IMR-90 (cell line): Measurements from ENCODE around the gene SCNM1. TPM values are rescaled to one million over a fixed set of nuclear protein-coding genes. Genes with fewer than 3 reads are reported as not detected.

ENCODE experiments used
- ATAC-seq: fragments of 200-7000 bp; cut with Tn5 transposase; 2 replicates; pipeline ENCODE4 v1.9.1; 2020; ENCODE audit warnings: low read depth, mild to moderate bottlenecking, moderate library complexity
- BruUV-seq: library from RNA; stranded (reverse); fragments of 400-500 nt; replicated peaks from 2 replicates; lab custom pipeline; 2021; lab: Mats Ljungman, UMichigan
- CTCF ChIA-PET: fragments of 300-600 bp; formaldehyde crosslinking; extraction: SDS; loops from one replicate; lab custom pipeline; 2021; ENCODE audit warnings: antibody characterized with exemption; lab: Yijun Ruan, JAX
- POLR2A ChIA-PET: fragments of 300-600 bp; sonication (Branson Sonifier 250); formaldehyde crosslinking; loops from one replicate; lab custom pipeline; 2022; ENCODE audit warnings: antibody characterized with exemption; ENCODE audit not compliant: unreplicated experiment; lab: Charles Lee
- DNase-seq: peaks from one replicate; pipeline ENCODE4 v3.0.0; 2013
- H2AFZ ChIP-seq: replicated peaks from 2 replicates; pipeline ENCODE3; 2013; ENCODE audit warnings: low read length, mild to moderate bottlenecking; ENCODE audit not compliant: poor library complexity
- H2AK5ac ChIP-seq: 2 replicates; pipeline ENCODE4 v1.6.1; 2013; ENCODE audit warnings: low read depth, low read length, inconsistent platforms
- H2AK9ac ChIP-seq: replicated peaks from 2 replicates; pipeline ENCODE3; 2013; ENCODE audit warnings: mild to moderate bottlenecking, low read depth, low read length, moderate library complexity; ENCODE audit not compliant: poor library complexity
- H2BK120ac ChIP-seq: 2 replicates; pipeline ENCODE4 v1.6.1; 2013; ENCODE audit warnings: low read depth, low read length, inconsistent platforms
- H2BK15ac ChIP-seq: 3 replicates; pipeline ENCODE4 v1.6.1; 2013; ENCODE audit warnings: low read depth, low read length, inconsistent platforms
- H2BK20ac ChIP-seq: 2 replicates; pipeline ENCODE4 v1.6.1; 2013; ENCODE audit warnings: low read depth, mild to moderate bottlenecking, inconsistent platforms, low read length, moderate library complexity
- H2BK5ac ChIP-seq: 2 replicates; pipeline ENCODE4 v1.6.1; 2013; ENCODE audit warnings: mild to moderate bottlenecking, low read depth, low read length, inconsistent platforms; ENCODE audit not compliant: poor library complexity, severe bottlenecking
- H3K14ac ChIP-seq: replicated peaks from 2 replicates; pipeline ENCODE4 v1.6.1; 2013; ENCODE audit warnings: low read depth, low read length, inconsistent platforms
- H3K18ac ChIP-seq: 2 replicates; pipeline ENCODE4 v1.6.1; 2013; ENCODE audit warnings: low read depth, low read length, control low read depth
- H3K23ac ChIP-seq: 2 replicates; pipeline ENCODE4 v1.6.1; 2013; ENCODE audit warnings: low read depth, low read length, inconsistent platforms
- H3K27ac ChIP-seq: 2 replicates; pipeline ENCODE4 v1.5.1; 2013; ENCODE audit warnings: mild to moderate bottlenecking, control low read depth, low read length; ENCODE audit not compliant: insufficient read depth
- H3K27me3 ChIP-seq: 2 replicates; pipeline ENCODE4 v1.6.1; 2013; ENCODE audit warnings: low read length; ENCODE audit not compliant: control insufficient read depth, insufficient read depth
- H3K36me3 ChIP-seq: 2 replicates; pipeline ENCODE4 v1.6.1; 2013; ENCODE audit warnings: low read length, mixed read lengths; ENCODE audit not compliant: control insufficient read depth, insufficient read depth
- H3K4ac ChIP-seq: 2 replicates; pipeline ENCODE4 v1.6.1; 2013; ENCODE audit warnings: low read depth, low read length, inconsistent platforms
- H3K4me1 ChIP-seq: 2 replicates; pipeline ENCODE4 v1.6.1; 2013; ENCODE audit warnings: low read length, mixed read lengths; ENCODE audit not compliant: control insufficient read depth, insufficient read depth
- H3K4me2 ChIP-seq: 2 replicates; pipeline ENCODE4 v1.6.1; 2013; ENCODE audit warnings: low read depth, mild to moderate bottlenecking, control low read depth, low read length, moderate library complexity
- H3K4me3 ChIP-seq: 2 replicates; pipeline ENCODE4 v1.5.1; 2013; ENCODE audit warnings: low read depth, mild to moderate bottlenecking, control low read depth, low read length, moderate library complexity; ENCODE audit not compliant: insufficient read depth
- H3K56ac ChIP-seq: 2 replicates; pipeline ENCODE4 v1.6.1; 2013; ENCODE audit warnings: low read length, inconsistent platforms; ENCODE audit not compliant: insufficient read depth; ENCODE audit errors: extremely low read depth
- H3K79me1 ChIP-seq, 2 experiments: 2 replicates each; pipeline ENCODE4 v1.6.1; 2013; ENCODE audit warnings: low read length in 2 of 2, inconsistent platforms in 1 of 2, low read depth in 1 of 2
- H3K9ac ChIP-seq: 2 replicates; pipeline ENCODE4 v1.6.1; 2013; ENCODE audit warnings: low read depth, low read length, control low read depth
- H3K9me1 ChIP-seq: 2 replicates; pipeline ENCODE4 v1.6.1; 2013; ENCODE audit warnings: low read length, inconsistent platforms; ENCODE audit not compliant: insufficient read depth
- H3K9me3 ChIP-seq: 2 replicates; pipeline ENCODE4 v1.6.1; 2013; ENCODE audit warnings: low read length; ENCODE audit not compliant: control insufficient read depth, insufficient read depth
- H4K20me1 ChIP-seq: 2 replicates; pipeline ENCODE4 v1.6.1; 2013; ENCODE audit warnings: low read length, inconsistent platforms; ENCODE audit not compliant: insufficient read depth
- H4K5ac ChIP-seq: 2 replicates; pipeline ENCODE4 v1.6.1; 2013; ENCODE audit warnings: mild to moderate bottlenecking, low read depth, low read length, control low read depth
- H4K8ac ChIP-seq, 2 experiments: 2 replicates each; pipeline ENCODE4 v1.6.1; 2013; ENCODE audit warnings: low read depth in 2 of 2, low read length in 2 of 2, control low read depth in 1 of 2, inconsistent platforms in 1 of 2
- H4K91ac ChIP-seq: 2 replicates; pipeline ENCODE4 v1.6.1; 2013; ENCODE audit warnings: low read depth, low read length, inconsistent platforms; ENCODE audit not compliant: insufficient read depth
- CEBPB ChIP-seq: IDR thresholded peaks from 2 replicates; pipeline ENCODE4 v1.6.1; 2012; ENCODE audit warnings: low read depth, low read length, improper control_type of control experiment
- FOS ChIP-seq: fragments of 150-350 bp; IDR thresholded peaks from 2 replicates; pipeline ENCODE4 v1.6.1; 2016; ENCODE audit warnings: low read depth, low read length
- RCOR1 ChIP-seq: IDR thresholded peaks from 2 replicates; pipeline ENCODE4 v1.6.1; 2012; ENCODE audit warnings: mild to moderate bottlenecking, low read length, improper control_type of control experiment; ENCODE audit not compliant: insufficient replicate concordance
- RFX5 ChIP-seq: IDR thresholded peaks from 2 replicates; pipeline ENCODE4 v1.8.0; 2012; ENCODE audit warnings: low read depth, mild to moderate bottlenecking, low read length, moderate library complexity
- SMC3 ChIP-seq: fragments of 150-350 bp; IDR thresholded peaks from 2 replicates; pipeline ENCODE4 v1.6.1; 2016; ENCODE audit warnings: low read depth, mild to moderate bottlenecking, antibody characterized with exemption, low read length, moderate library complexity
- WGBS, 2 experiments: methylation state at CpG; one replicate each; pipeline versions ENCODE4 v1.1.5 to v1.1.7; 2013; ENCODE audit warnings: missing lambda C conversion rate in 2 of 2; ENCODE audit not compliant: insufficient read length in 1 of 2; ENCODE audit errors: extremely low coverage in 2 of 2; 5-methylcytosine and 5-hydroxymethylcytosine counted together
- dilution Hi-C: fragments of 300-500 bp; cut with HindIII; formaldehyde crosslinking; loops from one replicate; pipeline ENCODE4 v1.14.3; 2018; ENCODE audit warnings: low sequenced_read_pairs; ENCODE audit not compliant: unreplicated experiment
- in situ Hi-C: fragments of 300-500 bp; cut with MboI; formaldehyde crosslinking; loops from 3 replicates; pipeline ENCODE4 v1.14.3; 2019; ENCODE audit warnings: low sequenced_read_pairs, inconsistent platforms, mixed read lengths
- intact Hi-C: fragments of 100-400 bp; cut with micrococcal nuclease; formaldehyde crosslinking; loops from 2 replicates; pipeline ENCODE4 v1.10.0; 2022
- polyA plus RNA-seq, 3 experiments: library from polyadenylated mRNA; depleted of rRNA; stranded (reverse); fragments of >200 nt; gene quantifications; 2 replicates each; pipeline ENCODE4 v1.2.3, GENCODE V29; 2012; ENCODE audit warnings: low replicate concordance in 1 of 3
- total RNA-seq: library from RNA; depleted of rRNA; stranded (reverse); fragments of >200 nt; gene quantifications from 2 replicates; pipeline ENCODE4 v1.2.3, GENCODE V29; 2012

Gene SCNM1
- total and polyA plus RNA-seq, 2 of the 4 experiments (the other 2 are of a cell fraction): 27.4 to 33.2 TPM

DNA sequence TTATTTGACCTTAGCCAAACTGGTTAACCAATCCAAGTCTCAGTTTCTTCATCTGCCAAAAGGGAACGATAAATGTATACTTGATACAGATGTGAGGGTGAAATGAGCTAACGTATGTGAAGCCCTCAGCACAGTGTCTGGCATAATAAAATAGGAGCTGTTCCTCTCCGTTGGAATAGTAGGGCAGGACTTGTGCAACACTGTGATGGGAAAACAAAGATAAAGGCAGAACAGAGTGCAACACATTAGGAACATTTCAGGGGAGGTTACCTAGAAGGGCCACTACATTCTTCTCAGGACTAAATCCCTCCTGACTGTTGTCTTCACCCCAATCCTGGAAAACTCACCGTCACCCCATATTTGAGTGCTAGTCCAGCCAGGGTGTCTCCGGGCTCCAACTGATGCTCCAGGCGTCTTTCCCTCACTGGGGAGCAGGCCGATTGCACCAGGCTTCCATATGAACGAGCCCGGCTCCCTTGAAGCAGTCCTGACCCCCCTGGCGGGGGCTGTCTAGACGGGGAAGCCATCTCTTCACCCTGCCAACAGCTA is 1.1 kb upstream of the SCNM1 start:
- BruUV-seq: no TSS peak
- intact Hi-C loops: no loop called here
- POLR2A ChIA-PET: no interaction called here

More for the DNA sequence above, 1.1 kb upstream of the SCNM1 start:
- ATAC-seq (0 out of 2 replicates have a peak, but pooled peaks have one; percentile 1), DNase-seq (peak; percentile 9)
- H2AFZ ChIP-seq: peak overlapping the region; percentile 94
- no peaks in the 10 kb centered on the region for H3K9me3 ChIP-seq
- peak overlapping the region; percentile 53 for H2AK9ac ChIP-seq
- peak overlapping the region; percentile 52 for H4K5ac ChIP-seq
- peak overlapping the region; percentile 84 for H3K56ac ChIP-seq
- H4K91ac ChIP-seq: peak overlapping the region; percentile 35; the same call in 1 of the 2 replicates
- peak overlapping the region; percentile 79 to 99 for H4K8ac ChIP-seq
- H3K4me3 ChIP-seq: peak overlapping the region; percentile 65
- CTCF ChIA-PET: no interaction called here
- peak overlapping the region; percentile 84 for H3K4me2 ChIP-seq
- H3K4ac ChIP-seq: peak overlapping the region; percentile 98
- H4K20me1 ChIP-seq: no peaks in the 10 kb centered on the region
- H3K14ac ChIP-seq: peak overlapping the region; percentile 99
- 0% methylated on average over 3 of the region's 11 CpGs; no CpG with 5 or more reads in 1 of the 2 experiments for WGBS, 2 experiments
- peak overlapping the region; percentile 62 for H3K23ac ChIP-seq
- peaks cover 4% of the 10 kb centered on the region for H3K4me1 ChIP-seq
- H2BK15ac ChIP-seq: peak overlapping the region; percentile 34; the same call in 1 of the 3 replicates
- H2BK5ac ChIP-seq: peak overlapping the region; percentile 80
- peak overlapping the region; percentile 89 for H3K9ac ChIP-seq
- H2BK20ac ChIP-seq: no peak overlapping the region
- no peaks in the 10 kb centered on the region for H3K27me3 ChIP-seq
- H3K18ac ChIP-seq: no peak overlapping the region
- H3K27ac ChIP-seq: peak overlapping the region; percentile 78
- H3K79me1 ChIP-seq: peaks cover 11 to 43% of the 10 kb centered on the region in 2 experiments
- TF ChIP-seq RCOR1 (no peak), SMC3 (no peak), RFX5 (no peak), CEBPB (peak; percentile 78), FOS (no peak)
- 0 out of 2 replicates have a peak overlapping the region, but pooled peaks have one; percentile 16 for H2BK120ac ChIP-seq
- H3K9me1 ChIP-seq: no peaks in the 10 kb centered on the region
- dilution Hi-C loops: no loop called here
- in situ Hi-C loops: no loop called here
- peaks cover 25% of the 10 kb centered on the region for H3K36me3 ChIP-seq
- H2AK5ac ChIP-seq: peak overlapping the region; percentile 62; the same call in 1 of the 2 replicates
